Epidermal melanocyte (primary cell): ENCODE measurements around the gene CPEB1.
"Not testable (repeated sequence)": the region's sequence is repeated elsewhere in the genome, so short reads cannot be mapped to it uniquely, and the experiment has no call there.

ENCODE experiments used
- DNase-seq: peaks from one replicate; pipeline ENCODE4 v3.0.0; 2011; ENCODE audit warnings: low spot score; ENCODE audit not compliant: insufficient read length

CPEB1 gene

GRCh38 chr15:82649226-82649999 lies 2.2 kb upstream of the CPEB1 start:
- no peak for DNase-seq

GRCh38 chr15:82648257-82649103 lies 1.3 kb upstream of the CPEB1 start:
- DNase-seq: no peak

GRCh38 chr15:82647835-82648256 lies 683 bp upstream of the CPEB1 start:
- DNase-seq: no peak

- DNase-seq: no peak
Observed at GRCh38 chr15:82646250-82647044, 716 bp downstream of the CPEB1 start.

- DNase-seq: not testable (repeated sequence)
Observed at GRCh38 chr15:82644967-82645852, 2.0 kb downstream of the CPEB1 start.

GRCh38 chr15:82643992-82644391 lies 3.2 kb downstream of the CPEB1 start:
- DNase-seq: peak; percentile 80

GRCh38 chr15:82642656-82643055 lies 4.5 kb downstream of the CPEB1 start:
- DNase-seq: no peak

- no peak for DNase-seq
Observed at GRCh38 chr15:82641129-82641798, 5.9 kb downstream of the CPEB1 start.

- DNase-seq: no peak
Observed at GRCh38 chr15:82640672-82641071, 6.5 kb downstream of the CPEB1 start.

GRCh38 chr15:82635798-82636197 lies 11.4 kb downstream of the CPEB1 start:
- DNase-seq: no peak

- DNase-seq: no peak
Observed at GRCh38 chr15:82630033-82630432, 17.1 kb downstream of the CPEB1 start.

GRCh38 chr15:82625136-82625535 lies 22.0 kb downstream of the CPEB1 start:
- DNase-seq: no peak

GRCh38 chr15:82624438-82624837 lies 22.7 kb downstream of the CPEB1 start:
- DNase-seq: no peak

- no peak for DNase-seq
Observed at GRCh38 chr15:82624008-82624407, 23.2 kb downstream of the CPEB1 start.

- no peak for DNase-seq
Observed at GRCh38 chr15:82621970-82622369, 25.2 kb downstream of the CPEB1 start.

GRCh38 chr15:82613747-82614146 lies 33.4 kb downstream of the CPEB1 start:
- no peak for DNase-seq

GRCh38 chr15:82611348-82611747 lies 35.8 kb downstream of the CPEB1 start:
- no peak for DNase-seq

- DNase-seq: no peak
Observed at GRCh38 chr15:82602195-82602594, 45.0 kb downstream of the CPEB1 start.

- no peak for DNase-seq
Observed at GRCh38 chr15:82599862-82600261, 47.3 kb downstream of the CPEB1 start.

- DNase-seq: no peak
Observed at GRCh38 chr15:82597815-82598214, 49.3 kb downstream of the CPEB1 start.
